ENCODE measurements around the gene RTRAF.

GRCh38 chr14:52054678-52055077 lies 65.3 kb downstream of the RTRAF start:
- TF ChIP-seq CTCF (conservative IDR thresholded peaks at IDR 0.05; ENCODE audit: low read depth, low read length) (no peak), EZH2phosphoT487 (IDR thresholded peaks at IDR 0.05; ENCODE audit: borderline replicate concordance, low read length) (no peak)
